Superior temporal gyrus (tissue), 1 donor: ENCODE measurements around the gene ADIRF.
A peak's percentile ranks its signal among the peaks of the same experiment; 100 is the strongest.

Source experiments
- DNase-seq: peaks from one replicate; pipeline ENCODE4 v3.0.0-alpha.2; 2016; ENCODE audit errors: extremely low spot score

ADIRF gene

DNA sequence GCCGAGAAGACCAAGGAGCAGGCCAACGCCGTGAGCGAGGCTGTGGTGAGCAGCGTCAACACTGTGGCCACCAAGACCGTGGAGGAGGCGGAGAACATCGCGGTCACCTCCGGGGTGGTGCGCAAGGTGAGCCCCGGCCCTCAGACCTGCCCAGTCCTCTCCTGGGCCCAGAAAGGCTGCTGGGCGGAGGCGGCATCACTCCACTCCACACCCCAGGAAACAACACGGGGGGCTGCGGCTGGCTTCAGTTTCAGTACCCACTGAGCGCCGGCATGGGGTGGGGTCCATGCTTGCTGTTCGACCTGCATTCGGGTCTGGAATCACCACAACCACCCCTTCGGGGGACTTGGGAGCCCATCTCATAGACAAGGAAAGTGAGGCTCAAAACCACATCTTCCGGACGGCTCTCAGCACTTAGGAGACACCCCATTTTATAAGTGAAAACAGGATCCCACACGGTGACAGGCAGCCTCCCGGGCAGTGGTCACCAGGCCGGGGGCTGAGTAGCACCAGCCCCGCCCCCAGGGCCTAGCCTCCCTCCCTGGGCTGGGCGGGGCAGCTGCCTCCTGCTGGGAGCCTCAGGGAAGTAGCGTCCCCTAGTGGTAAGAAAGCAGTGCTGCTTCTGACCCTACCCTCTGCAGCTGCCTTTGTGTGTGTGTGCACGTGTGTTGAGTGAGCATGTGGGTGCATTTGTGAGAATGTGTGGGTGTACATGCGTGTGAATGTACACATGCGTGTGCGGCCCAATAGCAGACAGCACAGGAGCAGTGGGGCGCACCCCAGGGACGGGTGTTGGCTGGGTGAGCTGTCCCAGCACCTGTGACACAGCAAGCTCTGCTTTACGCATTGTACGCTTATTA is 8.0 kb upstream of the ADIRF start:
- no peak for DNase-seq

DNA sequence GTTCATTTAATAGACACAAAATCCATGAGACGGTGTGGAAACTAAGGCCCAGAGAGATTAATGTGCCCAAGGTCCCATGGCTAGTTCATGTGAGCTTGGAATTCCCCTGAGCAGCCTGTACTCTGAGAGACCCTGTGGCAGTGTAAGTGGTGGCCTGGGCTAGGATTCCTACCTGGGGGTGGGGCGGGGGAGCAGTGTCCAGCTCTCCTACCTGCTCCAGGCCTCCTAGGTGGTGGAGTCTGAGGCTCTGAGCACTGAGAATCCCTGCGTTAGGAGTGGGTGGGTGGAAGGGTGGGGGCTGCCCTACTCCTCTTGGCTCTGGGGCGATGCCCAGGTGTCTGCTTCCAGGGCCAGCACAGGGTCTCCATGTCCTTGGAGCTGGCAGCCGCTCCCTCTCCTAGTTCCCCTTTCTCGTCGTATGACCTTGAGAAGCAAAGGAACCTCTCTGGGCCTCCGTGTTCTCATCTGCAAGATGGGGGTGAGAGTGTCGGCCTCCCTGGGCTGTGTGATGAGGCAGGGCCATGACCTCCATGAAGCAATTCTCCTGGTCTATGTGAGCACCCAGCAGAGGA is 7.3 kb upstream of the ADIRF start:
- no peak for DNase-seq

DNA sequence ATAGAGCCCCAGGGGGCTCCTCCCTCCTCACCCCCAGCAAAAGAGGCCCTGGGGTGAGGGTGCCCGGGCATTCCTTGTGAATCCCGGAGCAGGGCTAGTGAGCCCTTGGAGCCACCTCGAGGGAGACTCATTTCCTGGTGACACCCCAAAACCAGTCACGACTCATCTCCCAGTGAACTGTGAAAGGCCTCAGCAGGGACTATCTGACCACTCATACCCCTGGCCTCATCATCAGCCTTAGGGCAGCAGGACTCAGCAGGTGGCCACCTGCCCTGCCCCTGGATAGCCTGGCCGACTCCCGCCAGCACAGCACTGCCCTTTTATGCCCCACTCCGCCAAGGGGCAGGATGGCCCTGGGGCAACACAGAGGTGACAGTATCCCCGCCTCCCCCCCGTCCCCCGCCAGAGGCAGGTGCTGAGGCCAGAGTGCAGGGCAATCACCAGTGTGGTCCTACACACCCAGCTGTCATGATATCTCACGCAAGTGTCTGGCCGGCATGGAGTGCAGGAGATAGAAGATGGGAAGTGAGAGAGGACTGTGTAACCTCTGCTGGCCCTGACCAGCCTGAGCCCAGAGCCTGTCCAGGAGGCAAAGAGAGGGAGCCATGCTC is 6.7 kb upstream of the ADIRF start:
- no peak for DNase-seq

DNA sequence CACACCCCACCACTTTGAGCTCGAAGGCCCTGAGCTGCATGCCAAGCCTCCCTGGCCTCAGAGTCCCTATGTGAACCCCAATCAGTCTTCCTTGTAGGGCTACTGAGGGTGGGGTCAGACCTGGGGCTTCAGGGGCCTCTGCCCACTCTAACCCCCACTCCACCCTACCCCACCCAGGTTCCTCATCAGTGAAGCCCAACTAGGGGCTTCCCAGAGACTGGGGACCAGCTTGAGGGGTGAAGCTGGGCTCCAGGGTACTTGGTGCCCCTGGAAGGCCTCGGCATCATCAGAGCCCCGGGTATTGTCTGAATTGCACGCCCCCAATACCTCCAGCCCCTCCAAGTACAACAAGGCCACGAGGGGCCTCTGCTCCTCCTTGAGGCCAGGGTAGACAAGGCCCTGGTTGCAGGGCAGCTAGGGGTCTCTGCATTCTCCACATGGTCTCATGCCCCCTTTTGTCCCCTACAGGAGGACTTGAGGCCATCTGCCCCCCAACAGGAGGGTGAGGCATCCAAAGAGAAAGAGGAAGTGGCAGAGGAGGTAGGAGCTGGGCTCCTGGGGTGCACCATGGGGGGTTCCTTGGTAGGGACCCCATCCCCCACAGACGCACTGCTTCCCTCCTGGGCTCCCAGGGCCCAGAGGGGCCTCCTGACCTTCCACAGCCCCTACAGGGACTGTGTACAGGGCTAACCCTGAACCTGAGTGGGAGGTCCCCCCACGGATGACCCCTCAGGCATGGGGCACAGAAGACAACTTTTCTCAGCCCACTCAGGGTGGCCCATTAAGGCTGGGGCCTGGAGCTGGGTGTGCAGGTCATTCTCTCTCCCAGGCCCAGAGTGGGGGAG is 5.9 kb upstream of the ADIRF start:
- no peak for DNase-seq

DNA sequence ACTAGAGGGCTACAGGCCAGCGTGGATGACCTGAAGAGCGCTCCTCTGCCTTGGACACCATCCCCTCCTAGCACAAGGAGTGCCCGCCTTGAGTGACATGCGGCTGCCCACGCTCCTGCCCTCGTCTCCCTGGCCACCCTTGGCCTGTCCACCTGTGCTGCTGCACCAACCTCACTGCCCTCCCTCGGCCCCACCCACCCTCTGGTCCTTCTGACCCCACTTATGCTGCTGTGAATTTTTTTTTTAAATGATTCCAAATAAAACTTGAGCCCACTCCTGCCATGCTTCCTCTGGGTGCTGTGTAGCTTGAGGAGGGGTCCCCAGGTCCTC is 5.3 kb upstream of the ADIRF start:
- DNase-seq, result no peak

DNA sequence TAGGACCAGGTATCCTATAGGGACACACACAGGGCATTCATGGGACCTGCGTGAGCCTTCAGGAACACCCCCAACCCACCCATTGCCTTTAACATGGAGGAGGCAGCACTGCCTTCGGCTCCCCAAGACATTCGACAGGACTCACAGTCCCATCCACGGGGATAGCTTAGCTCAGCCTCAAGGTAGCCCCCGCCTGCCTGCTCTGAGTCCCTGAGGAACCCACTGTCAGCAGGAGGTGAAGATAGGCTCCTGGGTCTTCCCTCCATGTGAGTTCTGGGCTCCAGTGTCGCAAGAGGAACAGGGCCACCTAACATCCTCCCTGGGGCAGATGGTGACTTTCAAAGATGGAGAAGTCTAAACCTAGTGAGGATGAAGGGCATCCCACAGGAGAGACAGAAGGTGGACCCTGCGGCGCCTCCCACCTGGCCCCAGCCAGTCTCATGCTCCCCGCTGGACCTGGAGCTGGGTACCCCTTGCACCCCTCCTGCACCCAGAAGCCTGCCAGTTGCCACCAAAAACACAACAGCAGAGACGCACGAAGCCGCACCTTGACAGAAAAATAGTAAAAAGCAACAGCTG is 4.9 kb upstream of the ADIRF start:
- DNase-seq, result no peak

DNA sequence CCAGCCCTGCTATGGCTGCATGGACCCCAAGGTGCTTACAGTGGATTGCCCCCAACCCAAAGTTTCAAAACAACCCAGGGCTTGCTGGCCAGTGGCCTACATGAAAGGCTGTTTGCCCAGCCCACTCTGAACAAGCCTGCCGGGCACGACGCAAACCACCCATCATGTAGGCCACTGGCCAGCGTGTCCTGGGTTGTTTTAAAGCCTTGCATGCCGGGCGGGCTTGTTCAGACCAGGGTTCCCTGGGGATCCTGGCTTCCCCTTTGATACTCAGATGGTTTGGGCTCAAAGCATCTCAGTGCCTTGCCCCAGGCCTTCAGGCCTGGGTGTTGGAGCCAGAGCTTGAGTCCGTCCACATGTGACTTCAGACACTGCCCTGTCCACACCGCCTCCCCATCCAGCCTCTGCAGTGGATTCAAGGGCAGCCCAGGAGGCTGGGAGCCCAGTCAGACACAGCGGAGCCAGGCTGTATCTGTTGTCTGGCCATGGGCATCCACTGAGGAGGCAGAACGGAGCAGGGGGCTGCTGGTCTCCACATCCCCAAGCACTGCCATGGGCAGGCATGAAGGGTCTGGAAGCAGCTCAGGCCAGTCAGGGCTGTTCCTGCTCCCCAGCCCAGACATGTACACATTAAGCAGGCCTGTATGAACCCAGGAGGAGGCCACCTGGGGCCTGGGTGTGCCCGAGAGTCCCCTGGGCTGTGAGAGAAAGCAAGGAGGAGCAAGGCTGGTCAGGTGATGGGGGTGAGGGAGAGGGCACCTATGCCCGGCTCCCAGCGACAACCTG is 4.0 kb upstream of the ADIRF start:
- DNase-seq, result no peak

DNA sequence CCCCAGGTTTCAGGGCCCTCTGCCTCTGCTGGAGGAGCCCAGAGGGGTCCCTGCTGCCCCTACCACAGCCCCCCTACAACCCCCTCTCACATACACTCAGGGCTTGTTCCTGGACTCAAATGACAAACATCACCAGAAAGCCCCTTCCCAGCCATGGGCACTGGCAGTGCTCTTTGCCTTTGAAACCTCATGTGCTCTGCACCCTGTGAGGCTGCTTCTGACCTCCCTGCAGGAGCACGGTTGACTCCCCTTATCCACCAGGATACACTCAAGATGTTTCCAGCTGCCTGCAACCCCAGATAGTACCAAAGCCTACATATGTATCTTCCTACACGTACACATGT is 3.5 kb upstream of the ADIRF start:
- no peak for DNase-seq

DNA sequence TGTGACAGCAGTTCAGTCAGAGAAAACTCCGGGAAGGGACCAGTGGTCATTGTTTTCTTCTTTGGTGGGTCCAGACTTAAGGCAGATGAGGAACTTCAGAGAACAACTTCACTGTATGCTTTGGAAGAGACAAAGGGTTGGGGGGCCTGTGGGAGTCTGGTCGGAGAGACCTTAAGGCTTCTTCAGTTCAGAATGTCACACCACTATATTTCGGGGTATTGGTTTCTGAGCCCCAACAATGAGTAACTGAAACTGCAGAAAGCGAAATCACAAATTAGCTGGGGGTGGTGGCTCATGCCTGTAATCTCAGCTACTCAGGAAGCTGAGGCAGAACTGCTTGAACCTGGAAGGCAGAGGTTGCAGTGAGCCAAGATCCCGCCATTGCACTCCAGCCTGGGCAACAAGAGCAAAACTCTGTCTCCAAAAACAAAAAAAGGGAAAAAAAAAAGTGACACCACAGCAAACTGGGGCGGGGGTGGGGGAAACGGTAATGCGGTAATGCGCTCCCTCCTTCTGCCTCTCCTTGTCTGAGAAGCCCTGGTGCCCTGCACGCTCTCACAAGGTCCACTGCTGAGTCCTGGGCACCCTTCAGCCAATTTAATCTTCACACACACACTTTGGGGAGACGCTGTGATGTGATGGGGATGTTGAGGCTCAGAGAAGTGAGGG is 2.2 kb upstream of the ADIRF start:
- no peak for DNase-seq

DNA sequence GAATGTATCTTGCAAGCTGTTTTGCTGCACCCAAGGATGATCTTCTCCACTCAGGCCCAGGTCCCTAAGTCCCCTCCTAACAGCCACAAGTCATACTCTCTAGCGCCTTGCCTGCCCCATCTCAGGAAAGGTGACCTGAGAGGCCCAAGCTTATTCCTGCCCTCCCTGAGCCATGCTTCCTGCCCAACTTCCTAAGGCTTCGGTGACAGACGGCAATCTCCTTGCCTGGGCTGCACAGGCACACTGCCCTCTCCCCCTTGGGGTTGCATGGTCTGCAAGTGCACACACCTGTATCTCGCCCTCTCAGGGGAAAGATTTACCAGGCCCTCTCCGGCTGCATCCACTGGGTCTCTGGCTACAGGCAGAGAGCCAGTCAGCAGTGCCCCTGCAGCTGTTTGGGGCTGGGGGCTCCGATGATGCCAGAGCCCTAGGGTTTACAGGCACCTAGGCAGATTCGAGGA is 771 bp upstream of the ADIRF start:
- DNase-seq, result no peak

DNA sequence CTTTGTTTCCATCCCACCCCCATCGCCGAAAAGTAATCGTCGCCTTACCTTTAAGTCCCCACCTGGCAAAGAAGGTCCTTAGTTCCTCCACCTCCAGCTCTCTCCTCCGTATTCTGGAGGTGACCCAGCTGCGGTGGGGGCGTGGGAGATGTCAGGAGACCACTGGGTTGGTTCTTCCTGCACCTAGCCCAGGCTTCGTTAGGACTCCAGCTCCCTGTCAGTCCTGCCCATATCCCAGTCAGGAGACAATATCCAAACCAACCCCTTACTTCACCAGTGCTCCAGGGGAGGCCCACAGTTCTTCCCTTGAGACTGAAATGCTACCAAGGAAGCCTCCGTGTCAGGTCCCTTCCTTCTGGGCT is 693 bp downstream of the ADIRF start:
- no peak for DNase-seq

DNA sequence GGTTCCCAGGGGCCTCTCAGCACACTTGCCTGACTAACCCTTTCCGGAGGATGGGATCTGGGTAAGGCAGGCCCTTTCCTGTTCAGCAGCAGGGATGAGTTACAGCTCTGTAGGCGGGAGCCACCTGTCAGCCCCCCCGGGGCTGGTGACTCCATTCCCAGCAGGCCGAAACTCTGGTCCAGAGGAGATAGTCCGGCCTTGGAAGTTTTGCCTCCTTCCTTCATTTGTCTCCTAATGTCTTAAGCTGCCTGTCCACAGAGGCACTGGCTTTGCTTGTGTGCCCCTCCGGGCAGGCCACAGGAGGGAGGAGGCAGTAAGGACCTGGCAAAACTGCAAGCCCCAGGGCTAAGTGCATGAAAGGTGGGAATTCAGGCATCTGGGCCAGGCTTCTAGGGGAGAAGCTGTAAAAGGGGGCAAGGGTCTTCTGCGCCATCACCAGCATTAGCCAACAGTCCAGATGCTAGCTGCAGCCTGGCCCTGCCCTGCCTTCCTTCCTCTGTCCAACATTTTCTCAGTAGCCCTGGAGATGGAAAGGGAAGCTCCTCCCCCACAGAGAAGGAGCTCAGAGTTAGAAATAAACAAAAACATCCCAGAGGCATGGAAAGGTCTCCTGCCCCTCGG is 1.2 kb downstream of the ADIRF start:
- DNase-seq, result no peak

DNA sequence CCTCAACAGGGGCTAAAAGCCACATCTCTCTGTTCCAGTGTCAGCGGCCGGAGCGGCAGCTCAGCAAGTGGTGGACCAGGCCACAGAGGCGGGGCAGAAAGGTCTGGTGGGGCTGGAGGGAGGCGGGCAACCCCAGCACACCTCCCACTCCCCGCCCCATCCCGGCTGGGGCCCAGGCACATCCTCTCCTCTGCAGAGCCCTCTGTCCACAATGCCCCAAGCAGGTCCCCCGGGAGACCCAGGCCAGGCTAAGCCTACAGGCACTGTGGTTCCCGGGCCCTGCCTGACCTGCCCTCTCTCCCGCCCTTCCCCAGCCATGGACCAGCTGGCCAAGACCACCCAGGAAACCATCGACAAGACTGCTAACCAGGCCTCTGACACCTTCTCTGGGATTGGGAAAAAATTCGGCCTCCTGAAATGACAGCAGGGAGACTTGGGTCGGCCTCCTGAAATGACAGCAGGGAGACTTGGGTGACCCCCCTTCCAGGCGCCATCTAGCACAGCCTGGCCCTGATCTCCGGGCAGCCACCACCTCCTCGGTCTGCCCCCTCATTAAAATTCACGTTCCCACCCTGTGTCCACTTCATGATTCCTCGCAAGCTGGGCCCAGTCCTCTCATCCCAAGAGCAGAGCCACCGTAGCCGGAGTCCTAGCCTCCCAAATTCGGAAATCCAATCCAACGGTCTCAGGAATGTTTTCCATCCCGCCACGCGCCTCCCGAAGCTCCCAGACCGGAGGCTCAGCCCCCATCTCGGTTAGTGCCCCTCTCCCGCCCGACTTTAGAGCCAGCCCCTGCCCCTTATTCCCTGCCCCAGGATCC is 2.1 kb downstream of the ADIRF start:
- no peak for DNase-seq

DNA sequence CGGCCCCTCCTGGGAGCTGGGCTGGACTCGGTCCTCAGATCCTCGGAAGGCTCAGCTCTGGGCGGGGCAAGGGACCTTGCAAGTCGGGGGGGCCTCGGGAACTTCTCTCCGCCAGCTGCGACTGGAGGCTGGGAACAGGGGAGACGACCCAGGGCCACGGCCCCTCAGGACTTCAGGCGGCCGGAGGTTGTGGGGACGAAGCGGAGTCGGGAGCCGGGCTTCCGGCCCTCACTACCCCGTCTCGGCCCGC is 2.6 kb downstream of the ADIRF start:
- no peak for DNase-seq

DNA sequence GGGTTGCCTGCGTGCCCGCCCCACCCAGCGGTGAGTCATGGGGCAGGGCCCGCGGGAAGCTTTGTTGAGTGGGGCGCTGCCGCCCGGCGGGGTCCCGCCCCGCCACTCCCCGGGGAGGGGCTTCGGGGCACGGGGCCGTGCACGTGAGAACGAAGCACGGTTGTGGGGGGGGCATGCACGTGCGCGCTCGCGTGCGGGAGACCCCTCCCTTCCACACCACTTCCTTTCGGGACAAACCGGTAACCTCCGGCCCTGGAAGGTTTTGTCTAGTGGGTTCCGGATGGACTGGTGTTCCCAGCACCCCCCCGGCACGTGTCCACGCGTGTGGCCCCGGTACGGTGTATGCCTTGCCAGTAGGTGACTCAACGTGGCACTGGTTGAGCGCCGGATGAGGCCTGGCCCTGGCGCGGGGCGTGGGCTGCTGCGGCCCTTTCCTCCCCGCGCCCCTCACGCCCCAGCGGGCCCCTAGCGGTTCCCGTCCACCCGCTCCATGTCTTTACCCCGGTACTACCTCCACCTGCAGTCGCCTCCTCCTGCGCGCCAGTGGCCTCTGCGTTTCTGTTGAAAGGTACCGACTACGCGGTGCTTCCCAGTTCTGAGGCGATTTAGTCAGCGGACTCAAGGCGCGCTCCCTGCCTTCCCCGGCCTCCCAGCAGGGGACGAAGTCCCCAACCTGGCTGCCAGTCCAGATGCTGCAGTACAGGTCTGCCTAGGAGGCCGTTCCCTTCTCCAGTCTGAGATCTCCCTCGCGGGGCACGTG is 3.1 kb downstream of the ADIRF start:
- DNase-seq, result peak; percentile 19

DNA sequence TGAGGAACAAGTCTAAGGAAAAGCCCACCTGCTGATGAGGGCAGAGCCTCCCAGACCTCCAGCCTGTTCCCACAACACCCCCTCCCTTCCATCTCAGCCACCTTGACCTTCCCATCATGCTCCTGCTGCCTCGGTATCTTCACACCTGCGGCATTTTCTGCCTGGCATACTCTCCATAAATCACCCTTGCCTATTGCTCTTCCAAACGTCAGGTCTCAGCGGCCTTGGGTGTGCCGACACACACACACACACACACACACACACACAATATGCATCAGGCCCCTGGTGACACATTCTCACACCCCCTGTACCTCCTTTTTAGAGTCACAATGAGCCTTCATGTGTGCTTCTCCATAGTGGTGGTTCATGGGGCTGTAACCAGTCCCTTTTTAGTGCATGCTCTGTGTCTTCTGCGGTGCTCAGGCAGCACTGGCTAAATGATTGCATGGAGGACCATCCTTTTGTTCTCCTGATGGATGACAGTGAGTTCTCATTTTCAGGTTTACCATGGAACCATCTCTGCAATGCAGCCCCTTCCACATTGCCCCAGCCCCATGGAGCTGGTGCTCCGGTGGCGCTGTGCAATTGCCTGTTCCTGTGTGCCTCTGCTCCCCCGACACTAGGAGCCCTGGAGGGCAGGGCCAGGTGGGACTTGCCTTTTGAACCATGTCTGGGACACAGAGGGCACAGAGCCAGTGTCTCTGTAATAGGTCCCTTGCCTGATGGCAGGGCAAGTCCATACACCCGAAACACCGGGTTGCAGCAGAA is 4.5 kb downstream of the ADIRF start:
- DNase-seq, result no peak

DNA sequence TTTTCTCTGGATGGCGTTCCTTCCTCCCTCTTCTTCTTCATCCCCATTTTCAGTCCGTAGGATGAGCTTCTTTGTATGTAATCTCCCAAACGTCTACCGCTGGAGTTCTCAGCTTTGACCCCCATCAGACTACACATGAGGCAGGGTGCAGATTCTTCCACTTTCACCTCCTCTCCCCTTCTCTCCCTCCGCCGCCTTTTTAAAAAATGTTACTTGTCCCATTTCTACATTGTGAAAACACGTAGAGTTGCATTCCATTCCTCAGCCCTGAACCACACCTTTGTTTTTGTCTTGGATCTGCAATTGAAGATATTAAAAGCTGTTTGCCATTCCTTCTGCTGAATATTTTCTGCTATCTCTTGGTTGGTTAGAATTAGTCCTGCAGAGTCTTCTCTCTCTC is 6.2 kb downstream of the ADIRF start:
- no peak for DNase-seq

DNA sequence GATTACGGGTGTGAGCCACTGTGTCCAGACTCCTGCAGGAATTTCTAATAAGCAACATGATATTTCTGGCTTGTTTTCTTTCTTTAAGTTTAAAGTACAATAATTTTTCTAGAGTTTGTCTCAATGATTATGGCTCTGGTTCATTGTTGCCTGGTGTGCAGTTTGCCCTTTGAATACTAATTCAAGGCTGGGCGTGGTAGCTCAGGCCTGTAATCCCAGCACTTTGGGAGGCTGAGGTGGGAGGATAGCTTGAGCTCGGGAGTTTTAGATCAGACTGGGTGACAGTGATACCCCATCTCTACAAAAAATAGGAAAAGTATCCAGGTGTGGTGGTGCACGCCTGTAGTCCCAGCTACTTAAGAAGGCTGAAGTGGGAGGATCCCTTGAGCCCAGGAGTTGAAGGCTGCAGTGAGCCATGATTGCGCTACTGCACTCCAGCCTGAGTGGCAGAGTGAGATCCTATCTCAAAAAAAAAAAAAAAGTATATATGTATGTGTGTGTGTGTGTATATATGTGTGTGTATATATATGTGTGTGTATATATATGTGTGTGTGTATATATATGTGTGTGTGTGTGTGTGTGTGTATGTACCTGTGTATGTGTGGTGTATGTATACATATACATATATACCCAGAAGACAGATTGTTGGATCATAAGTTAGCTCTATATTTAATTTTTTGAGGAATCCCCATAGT is 8.2 kb downstream of the ADIRF start:
- DNase-seq, result no peak
